Measurements from ENCODE around the gene PRAC1.

PRAC1 gene

GRCh38 chr17:48747445-48748363 is 25.4 kb upstream of the PRAC1 start:
- DNase-seq (ENCODE audit: low read depth), result no peak

GRCh38 chr17:48746916-48747444 is 24.7 kb upstream of the PRAC1 start:
- no peak for DNase-seq (ENCODE audit: low read depth)

GRCh38 chr17:48745381-48746275 is 23.3 kb upstream of the PRAC1 start:
- no peak for DNase-seq (ENCODE audit: low read depth)

- DNase-seq (ENCODE audit: low read depth), result no peak
Measured at GRCh38 chr17:48740537-48740936, 18.2 kb upstream of the PRAC1 start.

- no peak for DNase-seq (ENCODE audit: low read depth)
Measured at GRCh38 chr17:48738803-48739526, 16.6 kb upstream of the PRAC1 start.

GRCh38 chr17:48738424-48738802 is 16.1 kb upstream of the PRAC1 start:
- no peak for DNase-seq (ENCODE audit: low read depth)

- DNase-seq (ENCODE audit: low read depth), result no peak
Measured at GRCh38 chr17:48737330-48738043, 15.2 kb upstream of the PRAC1 start.

- no peak for DNase-seq (ENCODE audit: low read depth)
Measured at GRCh38 chr17:48735062-48735351, 12.7 kb upstream of the PRAC1 start.

GRCh38 chr17:48734333-48735061 is 12.2 kb upstream of the PRAC1 start:
- DNase-seq (ENCODE audit: low read depth), result no peak

- DNase-seq (ENCODE audit: low read depth), result no peak
Measured at GRCh38 chr17:48733632-48734328, 11.5 kb upstream of the PRAC1 start.

GRCh38 chr17:48732688-48733629 is 10.6 kb upstream of the PRAC1 start:
- no peak for DNase-seq (ENCODE audit: low read depth)

- DNase-seq (ENCODE audit: low read depth), result no peak
Measured at GRCh38 chr17:48731355-48731754, 9.0 kb upstream of the PRAC1 start.

- no peak for DNase-seq (ENCODE audit: low read depth)
Measured at GRCh38 chr17:48730240-48730550, 7.9 kb upstream of the PRAC1 start.

- no peak for DNase-seq (ENCODE audit: low read depth)
Measured at GRCh38 chr17:48729335-48730239, 7.3 kb upstream of the PRAC1 start.

- DNase-seq (ENCODE audit: low read depth), result no peak
Measured at GRCh38 chr17:48728232-48729231, 6.2 kb upstream of the PRAC1 start, which contains the start of gene HOXB13. HOXB13 (minus strand) TSS chr17:48728750; CDS start chr17:48728593, 157 bp downstream.

GRCh38 chr17:48727415-48728175 is 5.3 kb upstream of the PRAC1 start:
- no peak for DNase-seq (ENCODE audit: low read depth)
